Measurements from ENCODE around the gene PTGFRN. TPM values are rescaled to one million over a fixed set of nuclear protein-coding genes. Genes with fewer than 3 reads are reported as not detected.

PTGFRN gene
- total and polyA plus RNA-seq, 2 of the 4 experiments (the other 2 are of a cell fraction) = 0.90 to 1.1 TPM

DNA sequence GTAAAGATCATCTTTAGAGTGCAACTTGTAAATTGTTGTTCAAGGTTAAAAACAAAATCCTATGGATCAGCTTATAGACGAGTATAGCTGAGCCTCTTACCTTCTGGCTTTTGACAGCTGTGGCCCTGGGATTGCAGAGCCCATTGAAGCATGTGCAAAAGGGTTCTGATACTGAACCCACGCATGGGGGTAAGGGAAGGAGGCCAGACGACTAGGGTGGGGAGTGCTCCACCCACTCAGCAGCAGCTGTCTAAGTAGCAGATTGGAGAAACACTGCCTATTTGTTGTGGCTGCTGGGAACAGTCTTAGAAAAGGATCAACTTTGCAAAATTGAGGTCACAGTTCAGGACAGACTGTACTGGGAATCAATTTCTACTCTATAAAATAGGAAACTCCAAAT is 107.9 kb downstream of the PTGFRN start:
- no peak overlapping the region for H3K27ac ChIP-seq (ENCODE audit: insufficient read depth, low read length)
- H3K9me1 ChIP-seq (ENCODE audit: insufficient read depth, low read length) = no peaks in the 10 kb centered on the region
- no peak overlapping the region for H3K23ac ChIP-seq (ENCODE audit: low read depth, low read length)
- TF ChIP-seq MXI1 (IDR thresholded peaks at IDR 0.05; ENCODE audit: borderline replicate concordance, low read depth, low read length) (no peak), FOS (IDR thresholded peaks at IDR 0.05; ENCODE audit: low read depth, low read length) (no peak), BHLHE40 (IDR thresholded peaks at IDR 0.05; ENCODE audit: low read depth, low read length) (no peak), POLR2A (IDR thresholded peaks at IDR 0.05; ENCODE audit: low read depth, low read length) (no peak), CEBPB (IDR thresholded peaks at IDR 0.05; ENCODE audit: low read depth, low read length) (no peak), MAZ (IDR thresholded peaks at IDR 0.05; ENCODE audit: borderline replicate concordance, low read depth, low read length) (no peak), CHD1 (IDR thresholded peaks at IDR 0.05; ENCODE audit: low read depth, low read length) (no peak), NFE2L2 (IDR thresholded peaks at IDR 0.05; ENCODE audit: low read depth, low read length) (no peak), RCOR1 (IDR thresholded peaks at IDR 0.05; ENCODE audit: insufficient replicate concordance, low read length) (no peak), RFX5 (IDR thresholded peaks at IDR 0.05; ENCODE audit: low read depth, low read length) (no peak), SMC3 (IDR thresholded peaks at IDR 0.05; ENCODE audit: low read depth, low read length) (no peak)
- TF ChIP-seq, protein P1, sequence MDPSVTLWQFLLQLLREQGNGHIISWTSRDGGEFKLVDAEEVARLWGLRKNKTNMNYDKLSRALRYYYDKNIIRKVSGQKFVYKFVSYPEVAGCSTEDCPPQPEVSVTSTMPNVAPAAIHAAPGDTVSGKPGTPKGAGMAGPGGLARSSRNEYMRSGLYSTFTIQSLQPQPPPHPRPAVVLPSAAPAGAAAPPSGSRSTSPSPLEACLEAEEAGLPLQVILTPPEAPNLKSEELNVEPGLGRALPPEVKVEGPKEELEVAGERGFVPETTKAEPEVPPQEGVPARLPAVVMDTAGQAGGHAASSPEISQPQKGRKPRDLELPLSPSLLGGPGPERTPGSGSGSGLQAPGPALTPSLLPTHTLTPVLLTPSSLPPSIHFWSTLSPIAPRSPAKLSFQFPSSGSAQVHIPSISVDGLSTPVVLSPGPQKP (IDR thresholded peaks at IDR 0.05; ENCODE audit: borderline replicate concordance, low read depth, low read length) = no peak
- TF ChIP-seq, protein P2, sequence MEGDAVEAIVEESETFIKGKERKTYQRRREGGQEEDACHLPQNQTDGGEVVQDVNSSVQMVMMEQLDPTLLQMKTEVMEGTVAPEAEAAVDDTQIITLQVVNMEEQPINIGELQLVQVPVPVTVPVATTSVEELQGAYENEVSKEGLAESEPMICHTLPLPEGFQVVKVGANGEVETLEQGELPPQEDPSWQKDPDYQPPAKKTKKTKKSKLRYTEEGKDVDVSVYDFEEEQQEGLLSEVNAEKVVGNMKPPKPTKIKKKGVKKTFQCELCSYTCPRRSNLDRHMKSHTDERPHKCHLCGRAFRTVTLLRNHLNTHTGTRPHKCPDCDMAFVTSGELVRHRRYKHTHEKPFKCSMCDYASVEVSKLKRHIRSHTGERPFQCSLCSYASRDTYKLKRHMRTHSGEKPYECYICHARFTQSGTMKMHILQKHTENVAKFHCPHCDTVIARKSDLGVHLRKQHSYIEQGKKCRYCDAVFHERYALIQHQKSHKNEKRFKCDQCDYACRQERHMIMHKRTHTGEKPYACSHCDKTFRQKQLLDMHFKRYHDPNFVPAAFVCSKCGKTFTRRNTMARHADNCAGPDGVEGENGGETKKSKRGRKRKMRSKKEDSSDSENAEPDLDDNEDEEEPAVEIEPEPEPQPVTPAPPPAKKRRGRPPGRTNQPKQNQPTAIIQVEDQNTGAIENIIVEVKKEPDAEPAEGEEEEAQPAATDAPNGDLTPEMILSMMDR (conservative IDR thresholded peaks at IDR 0.05; ENCODE audit: low read depth, low read length) = no peak
- H3K56ac ChIP-seq (ENCODE audit: extremely low read depth, insufficient read depth, low read length) = no peak overlapping the region
- no peak overlapping the region for H4K5ac ChIP-seq (ENCODE audit: low read depth, low read length)
- no peaks in the 10 kb centered on the region; the same call in 1 of the 2 replicates for H3K27me3 ChIP-seq (ENCODE audit: control insufficient read depth, insufficient read depth, low read length)
- no peak overlapping the region for H2BK5ac ChIP-seq (ENCODE audit: low read depth, low read length, poor library complexity, severe bottlenecking)
- H4K91ac ChIP-seq (ENCODE audit: insufficient read depth, low read depth, low read length) = no peak overlapping the region
- no CpG with 5 or more reads among the region's 3 CpGs for WGBS, 2 experiments (ENCODE audit: extremely low coverage in 2 of 2, insufficient read length in 1 of 2)
- no peak overlapping the region for H3K18ac ChIP-seq (ENCODE audit: low read depth, low read length)
- H4K20me1 ChIP-seq (ENCODE audit: insufficient read depth, low read length) = no peaks in the 10 kb centered on the region
- no peak overlapping the region for H2AK9ac ChIP-seq (replicated peaks; ENCODE audit: low read depth, low read length, poor library complexity)
- H2BK15ac ChIP-seq (ENCODE audit: low read depth, low read length) = no peak overlapping the region
- in situ Hi-C loops (cut with MboI; ENCODE audit: low sequenced_read_pairs) = no loop called here
- no peak overlapping the region for H3K4me3 ChIP-seq (ENCODE audit: insufficient read depth, low read depth, low read length)
- no peak overlapping the region for H3K4ac ChIP-seq (ENCODE audit: low read depth, low read length)
- H3K14ac ChIP-seq (replicated peaks; ENCODE audit: low read depth, low read length) = no peak overlapping the region
- ChIA-PET CTCF (no interaction called here), POLR2A (ENCODE audit: unreplicated experiment) (no interaction called here)
- ATAC-seq (ENCODE audit: low read depth) (no peak), DNase-seq (no peak)
- intact Hi-C loops (cut with micrococcal nuclease) = no loop called here
- H3K79me1 ChIP-seq (ENCODE audit: low read depth in 1 of 2, low read length in 2 of 2) = no peaks in the 10 kb centered on the region
- no peak overlapping the region for H2BK20ac ChIP-seq (ENCODE audit: low read depth, low read length)
- H4K8ac ChIP-seq (ENCODE audit: low read depth in 2 of 2, low read length in 2 of 2) = no peak overlapping the region
- no TSS peak for BruUV-seq (replicated peaks)
- H3K4me2 ChIP-seq (ENCODE audit: low read depth, low read length) = no peak overlapping the region
- H3K9ac ChIP-seq (ENCODE audit: low read depth, low read length) = no peak overlapping the region
- no peaks in the 10 kb centered on the region for H3K9me3 ChIP-seq (ENCODE audit: control insufficient read depth, insufficient read depth, low read length)
- H3K4me1 ChIP-seq (ENCODE audit: control insufficient read depth, insufficient read depth, low read length) = no peaks in the 10 kb centered on the region
- H2AFZ ChIP-seq (replicated peaks; ENCODE audit: low read length, poor library complexity) = no peak overlapping the region
- H3K36me3 ChIP-seq (ENCODE audit: control insufficient read depth, insufficient read depth, low read length) = no peaks in the 10 kb centered on the region
- dilution Hi-C loops (cut with HindIII; ENCODE audit: low sequenced_read_pairs, unreplicated experiment) = no loop called here
- no peak overlapping the region for H2BK120ac ChIP-seq (ENCODE audit: low read depth, low read length)
- H2AK5ac ChIP-seq (ENCODE audit: low read depth, low read length) = no peak overlapping the region
